ENCODE data around the gene FTCD.

DNA sequence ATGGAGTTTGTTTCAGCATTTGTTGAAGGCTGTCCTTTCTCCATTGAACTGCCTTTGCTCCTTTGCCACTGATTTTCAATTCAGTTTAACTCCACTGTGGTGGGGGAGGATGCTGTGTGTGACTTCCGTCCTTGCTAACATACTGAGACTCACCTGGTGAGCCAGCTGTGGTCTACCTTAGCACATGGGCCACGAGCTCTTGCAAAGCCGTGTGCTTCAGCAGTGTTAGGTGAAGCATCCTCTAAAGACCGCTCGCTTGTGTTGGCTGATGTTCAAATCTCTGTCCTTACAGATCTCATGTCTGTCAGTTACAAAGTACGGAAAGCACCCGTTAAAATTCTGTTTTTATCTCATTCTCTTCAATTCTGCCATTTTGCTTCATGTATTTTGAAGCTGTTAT is 32.4 kb upstream of the FTCD start:
- TF ChIP-seq, protein P1, sequence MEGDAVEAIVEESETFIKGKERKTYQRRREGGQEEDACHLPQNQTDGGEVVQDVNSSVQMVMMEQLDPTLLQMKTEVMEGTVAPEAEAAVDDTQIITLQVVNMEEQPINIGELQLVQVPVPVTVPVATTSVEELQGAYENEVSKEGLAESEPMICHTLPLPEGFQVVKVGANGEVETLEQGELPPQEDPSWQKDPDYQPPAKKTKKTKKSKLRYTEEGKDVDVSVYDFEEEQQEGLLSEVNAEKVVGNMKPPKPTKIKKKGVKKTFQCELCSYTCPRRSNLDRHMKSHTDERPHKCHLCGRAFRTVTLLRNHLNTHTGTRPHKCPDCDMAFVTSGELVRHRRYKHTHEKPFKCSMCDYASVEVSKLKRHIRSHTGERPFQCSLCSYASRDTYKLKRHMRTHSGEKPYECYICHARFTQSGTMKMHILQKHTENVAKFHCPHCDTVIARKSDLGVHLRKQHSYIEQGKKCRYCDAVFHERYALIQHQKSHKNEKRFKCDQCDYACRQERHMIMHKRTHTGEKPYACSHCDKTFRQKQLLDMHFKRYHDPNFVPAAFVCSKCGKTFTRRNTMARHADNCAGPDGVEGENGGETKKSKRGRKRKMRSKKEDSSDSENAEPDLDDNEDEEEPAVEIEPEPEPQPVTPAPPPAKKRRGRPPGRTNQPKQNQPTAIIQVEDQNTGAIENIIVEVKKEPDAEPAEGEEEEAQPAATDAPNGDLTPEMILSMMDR (IDR thresholded peaks at IDR 0.05; ENCODE audit: borderline replicate concordance, extremely low read depth, low read length, poor library complexity, severe bottlenecking): no peak
- TF ChIP-seq EZH2 (IDR thresholded peaks at IDR 0.05; ENCODE audit: borderline replicate concordance, low read depth, low read length, severe bottlenecking): no peak

All from DND-41 (cell line).